Liver (tissue), 9 donors: ENCODE data around the gene EXOC3. TPM values are rescaled to one million over a fixed set of nuclear protein-coding genes. Genes with fewer than 3 reads are reported as not detected.

Experiments
- DNase-seq: peaks from one replicate; pipeline ENCODE4 v3.0.0-alpha.2; 2017; ENCODE audit warnings: low spot score
- H3K27ac ChIP-seq, 2 donors: one replicate each; pipeline ENCODE4 v1.7.0; 2013; ENCODE audit warnings: inconsistent platforms in 2 of 2, low read length in 2 of 2, control low read depth in 1 of 2, low read depth in 1 of 2, mild to moderate bottlenecking in 1 of 2
- H3K27me3 ChIP-seq, 4 donors: one replicate each; pipeline versions ENCODE4 v1.6.1 to v1.7.0; 2013; ENCODE audit warnings: low read length in 3 of 4, inconsistent platforms in 1 of 4, mild to moderate bottlenecking in 1 of 4, moderate library complexity in 1 of 4; ENCODE audit not compliant: control insufficient read depth in 4 of 4, insufficient read depth in 4 of 4
- H3K36me3 ChIP-seq, 4 donors: one replicate each; pipeline versions ENCODE4 v1.6.1 to v1.7.0; 2013; ENCODE audit warnings: low read length in 3 of 4, mild to moderate bottlenecking in 3 of 4, low read depth in 1 of 4, moderate library complexity in 1 of 4; ENCODE audit not compliant: control insufficient read depth in 4 of 4, insufficient read depth in 3 of 4
- H3K4me1 ChIP-seq, 4 donors: one replicate each; pipeline versions ENCODE4 v1.6.1 to v1.7.0; 2013; ENCODE audit warnings: low read length in 3 of 4, mild to moderate bottlenecking in 3 of 4, moderate library complexity in 1 of 4; ENCODE audit not compliant: control insufficient read depth in 4 of 4, insufficient read depth in 4 of 4
- H3K4me3 ChIP-seq, 3 donors: one replicate each; pipeline versions ENCODE4 v1.6.1 to v1.7.0; 2013; ENCODE audit warnings: low read length in 3 of 3, control low read depth in 1 of 3, low read depth in 1 of 3, mild to moderate bottlenecking in 1 of 3
- H3K9ac ChIP-seq, 2 donors: one replicate each; pipeline ENCODE4 v1.7.0; 2013; ENCODE audit warnings: low read length in 2 of 2, mild to moderate bottlenecking in 2 of 2, moderate library complexity in 2 of 2, control low read depth in 1 of 2, low read depth in 1 of 2
- H3K9me3 ChIP-seq, 4 donors: one replicate each; pipeline versions ENCODE4 v1.6.1 to v1.7.0; 2013; ENCODE audit warnings: low read length in 3 of 4; ENCODE audit not compliant: control insufficient read depth in 4 of 4
- CTCF ChIP-seq: fragments of 150-350 bp; IDR thresholded peaks from 2 replicates; pipeline ENCODE4 v1.5.1; 2017; ENCODE audit warnings: improper control_type of control experiment, low read depth, low read length; ENCODE audit not compliant: missing input control
- EGR1 ChIP-seq, 2 donors: IDR thresholded peaks; 2 replicates each; pipeline ENCODE4 v1.6.1; 2016 to 2018; ENCODE audit warnings: antibody characterized with exemption in 2 of 2, low read depth in 2 of 2
- FOXA1 ChIP-seq: IDR thresholded peaks from 2 replicates; pipeline ENCODE4 v1.6.1; 2016; ENCODE audit warnings: antibody characterized with exemption
- FOXA2 ChIP-seq: IDR thresholded peaks from 2 replicates; pipeline ENCODE4 v1.6.1; 2016; ENCODE audit warnings: antibody characterized with exemption
- GABPA ChIP-seq, 2 donors: IDR thresholded peaks in 1 of 2; conservative IDR thresholded peaks in 1 of 2; 2 replicates each; pipeline ENCODE4 v1.6.1; 2016; ENCODE audit warnings: antibody characterized with exemption in 2 of 2, mild to moderate bottlenecking in 1 of 2, moderate library complexity in 1 of 2
- HNF4A ChIP-seq, 2 donors: conservative IDR thresholded peaks; 2 replicates each; pipeline ENCODE4 v1.6.1; 2016; ENCODE audit warnings: antibody characterized with exemption in 2 of 2, mild to moderate bottlenecking in 2 of 2
- HNF4G ChIP-seq: IDR thresholded peaks from 2 replicates; pipeline ENCODE4 v1.6.1; 2016; ENCODE audit warnings: antibody characterized with exemption
- JUND ChIP-seq, 2 donors: IDR thresholded peaks; 2 replicates each; pipeline ENCODE4 v1.6.1; 2016; ENCODE audit warnings: antibody characterized with exemption in 2 of 2
- NR2F2 ChIP-seq: IDR thresholded peaks from 2 replicates; pipeline ENCODE4 v1.6.1; 2016; ENCODE audit warnings: antibody characterized with exemption
- RAD21 ChIP-seq, 2 donors: IDR thresholded peaks; 2 replicates each; pipeline ENCODE4 v1.6.1; 2016; ENCODE audit warnings: antibody characterized with exemption in 2 of 2, mild to moderate bottlenecking in 2 of 2
- RXRA ChIP-seq, 2 donors: IDR thresholded peaks; 2 replicates each; pipeline ENCODE4 v1.6.1; 2017 to 2018; ENCODE audit warnings: antibody characterized with exemption in 2 of 2, mild to moderate bottlenecking in 1 of 2
- SP1 ChIP-seq: IDR thresholded peaks from 2 replicates; pipeline ENCODE4 v1.6.1; 2018; ENCODE audit warnings: antibody characterized with exemption, mild to moderate bottlenecking
- TAF1 ChIP-seq: conservative IDR thresholded peaks from 2 replicates; pipeline ENCODE4 v1.6.1; 2016; ENCODE audit warnings: antibody characterized with exemption, mild to moderate bottlenecking
- YY1 ChIP-seq: IDR thresholded peaks from 2 replicates; pipeline ENCODE4 v1.6.1; 2016; ENCODE audit warnings: antibody characterized with exemption, mild to moderate bottlenecking
- WGBS: extraction: QIAGEN DNeasy Blood & Tissue Kit; methylation state at CpG from one replicate; pipeline ENCODE4 v1.1.7; 2013; 5-methylcytosine and 5-hydroxymethylcytosine counted together
- polyA plus RNA-seq, 2 donors: library from polyadenylated mRNA; stranded (reverse) in 1 of 2; unstranded in 1 of 2; fragments of 200-250 nt in 1 of 2; fragments of >200 nt in 1 of 2; fragmentation: Nextera tagmentation in 1 of 2; extraction: Ambion mirVana in 1 of 2; gene quantifications; one replicate each; pipeline versions ENCODE4 v1.2.1 to v1.2.3, GENCODE V29; 2013 to 2015
- total RNA-seq, 2 donors: library from RNA; depleted of rRNA; stranded (reverse); fragments of >200 nt; gene quantifications; one replicate each; pipeline ENCODE4 v1.2.3, GENCODE V29; 2014
- TF ChIP-seq, protein P1 (sequence below): IDR thresholded peaks from 2 replicates; pipeline ENCODE4 v1.6.1; 2016; ENCODE audit warnings: antibody characterized with exemption
- TF ChIP-seq, protein P2 (sequence below): IDR thresholded peaks from 2 replicates; pipeline ENCODE4 v1.6.1; 2016; ENCODE audit warnings: antibody characterized with exemption
- TF ChIP-seq, protein P3 (sequence below): IDR thresholded peaks from 2 replicates; pipeline ENCODE4 v1.6.1; 2016; ENCODE audit warnings: antibody characterized with exemption
- TF ChIP-seq, protein P4 (sequence below): IDR thresholded peaks from 2 replicates; pipeline ENCODE4 v1.6.1; 2016; ENCODE audit warnings: antibody characterized with exemption, mild to moderate bottlenecking
- donor health status: healthy.
- donor health status: healthy.
- donor health status: healthy.
- donor health status: healthy.
- donor health status: healthy.

Gene EXOC3
- total and polyA plus RNA-seq, 4 donors: 12.4 to 23.9 (median 18.5) TPM

GRCh38 chr5:493758-494157 is 50.8 kb downstream of the EXOC3 start:
- Histone ChIP-seq H3K36me3 (no peaks in the 10 kb centered on the region), H3K9me3 (no peaks in the 10 kb centered on the region), H3K9ac (no peak overlapping the region), H3K4me1 (no peaks in the 10 kb centered on the region), H3K27ac (no peak overlapping the region), H3K27me3 (peaks cover 0 to 3% (median 0%) of the 10 kb centered on the region in 4 donors), H3K4me3 (no peak overlapping the region)
- DNase-seq: no peak
- WGBS: 47% methylated on average over 13 of the region's 13 CpGs
- no peak for TF ChIP-seq RAD21 (IDR thresholded peaks at IDR 0.05)

GRCh38 chr5:494667-495255 is 51.8 kb downstream of the EXOC3 start:
- Histone ChIP-seq H3K27ac (no peak overlapping the region), H3K9me3 (no peaks in the 10 kb centered on the region), H3K36me3 (no peaks in the 10 kb centered on the region), H3K4me1 (no peaks in the 10 kb centered on the region), H3K9ac (no peak overlapping the region), H3K4me3 (no peak overlapping the region), H3K27me3 (peaks cover 0 to 3% (median 0%) of the 10 kb centered on the region in 4 donors)
- DNase-seq: no peak
- 89% methylated on average over 38 of the region's 38 CpGs for WGBS
- TF ChIP-seq HNF4A (conservative IDR thresholded peaks at IDR 0.05) (no peak), YY1 (no peak), EGR1 (IDR thresholded peaks at IDR 0.05; ENCODE audit: low read depth in 2 of 2) (no peak), TAF1 (no peak)
- TF ChIP-seq, protein P1, sequence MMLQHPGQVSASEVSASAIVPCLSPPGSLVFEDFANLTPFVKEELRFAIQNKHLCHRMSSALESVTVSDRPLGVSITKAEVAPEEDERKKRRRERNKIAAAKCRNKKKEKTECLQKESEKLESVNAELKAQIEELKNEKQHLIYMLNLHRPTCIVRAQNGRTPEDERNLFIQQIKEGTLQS: no peak

DNA sequence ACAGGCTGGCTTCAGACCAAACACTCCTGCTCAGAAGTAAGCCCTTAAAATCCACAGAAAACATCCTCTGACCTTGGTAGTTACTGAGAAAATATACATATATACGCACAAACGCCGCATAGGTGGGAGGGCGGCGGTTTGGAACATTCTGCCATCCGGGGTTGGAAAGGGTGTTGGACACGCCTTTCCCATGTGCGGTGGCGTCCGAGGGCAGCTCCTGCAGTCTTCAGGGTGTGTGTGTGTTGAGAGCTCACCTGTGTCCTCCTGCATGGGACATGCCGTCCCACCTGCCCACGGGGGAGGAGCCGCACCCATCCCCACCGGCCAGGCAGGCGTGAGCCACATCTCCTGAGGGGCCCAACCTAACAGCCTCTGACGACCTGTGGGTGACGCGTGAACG is 53.1 kb downstream of the EXOC3 start:
- H3K27me3 ChIP-seq: peaks cover 0 to 3% (median 0%) of the 10 kb centered on the region in 4 donors
- 52% methylated on average over 19 of the region's 19 CpGs for WGBS
- no peak overlapping the region for H3K9ac ChIP-seq
- no peak for TF ChIP-seq RAD21 (IDR thresholded peaks at IDR 0.05)
- no peak for TF ChIP-seq YY1
- no peak for TF ChIP-seq FOXA1
- TF ChIP-seq, protein P2, sequence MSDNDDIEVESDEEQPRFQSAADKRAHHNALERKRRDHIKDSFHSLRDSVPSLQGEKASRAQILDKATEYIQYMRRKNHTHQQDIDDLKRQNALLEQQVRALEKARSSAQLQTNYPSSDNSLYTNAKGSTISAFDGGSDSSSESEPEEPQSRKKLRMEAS: no peak
- no peak for TF ChIP-seq RXRA (IDR thresholded peaks at IDR 0.05)
- TF ChIP-seq FOXA2: no peak
- TF ChIP-seq TAF1: no peak
- no peak for TF ChIP-seq SP1
- TF ChIP-seq JUND (IDR thresholded peaks at IDR 0.05): no peak
- TF ChIP-seq, protein P1: no peak
- TF ChIP-seq, protein P3, sequence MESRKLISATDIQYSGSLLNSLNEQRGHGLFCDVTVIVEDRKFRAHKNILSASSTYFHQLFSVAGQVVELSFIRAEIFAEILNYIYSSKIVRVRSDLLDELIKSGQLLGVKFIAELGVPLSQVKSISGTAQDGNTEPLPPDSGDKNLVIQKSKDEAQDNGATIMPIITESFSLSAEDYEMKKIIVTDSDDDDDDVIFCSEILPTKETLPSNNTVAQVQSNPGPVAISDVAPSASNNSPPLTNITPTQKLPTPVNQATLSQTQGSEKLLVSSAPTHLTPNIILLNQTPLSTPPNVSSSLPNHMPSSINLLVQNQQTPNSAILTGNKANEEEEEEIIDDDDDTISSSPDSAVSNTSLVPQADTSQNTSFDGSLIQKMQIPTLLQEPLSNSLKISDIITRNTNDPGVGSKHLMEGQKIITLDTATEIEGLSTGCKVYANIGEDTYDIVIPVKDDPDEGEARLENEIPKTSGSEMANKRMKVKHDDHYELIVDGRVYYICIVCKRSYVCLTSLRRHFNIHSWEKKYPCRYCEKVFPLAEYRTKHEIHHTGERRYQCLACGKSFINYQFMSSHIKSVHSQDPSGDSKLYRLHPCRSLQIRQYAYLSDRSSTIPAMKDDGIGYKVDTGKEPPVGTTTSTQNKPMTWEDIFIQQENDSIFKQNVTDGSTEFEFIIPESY: no peak
- TF ChIP-seq GABPA (IDR thresholded peaks at IDR 0.05 in 1 of 2, conservative IDR thresholded peaks at IDR 0.05 in 1 of 2): no peak
- no peak for TF ChIP-seq NR2F2
- TF ChIP-seq HNF4A (conservative IDR thresholded peaks at IDR 0.05): no peak
- no peak for TF ChIP-seq CTCF
- TF ChIP-seq HNF4G: no peak
- no peak for TF ChIP-seq EGR1 (IDR thresholded peaks at IDR 0.05; ENCODE audit: low read depth in 2 of 2)
- TF ChIP-seq, protein P4, sequence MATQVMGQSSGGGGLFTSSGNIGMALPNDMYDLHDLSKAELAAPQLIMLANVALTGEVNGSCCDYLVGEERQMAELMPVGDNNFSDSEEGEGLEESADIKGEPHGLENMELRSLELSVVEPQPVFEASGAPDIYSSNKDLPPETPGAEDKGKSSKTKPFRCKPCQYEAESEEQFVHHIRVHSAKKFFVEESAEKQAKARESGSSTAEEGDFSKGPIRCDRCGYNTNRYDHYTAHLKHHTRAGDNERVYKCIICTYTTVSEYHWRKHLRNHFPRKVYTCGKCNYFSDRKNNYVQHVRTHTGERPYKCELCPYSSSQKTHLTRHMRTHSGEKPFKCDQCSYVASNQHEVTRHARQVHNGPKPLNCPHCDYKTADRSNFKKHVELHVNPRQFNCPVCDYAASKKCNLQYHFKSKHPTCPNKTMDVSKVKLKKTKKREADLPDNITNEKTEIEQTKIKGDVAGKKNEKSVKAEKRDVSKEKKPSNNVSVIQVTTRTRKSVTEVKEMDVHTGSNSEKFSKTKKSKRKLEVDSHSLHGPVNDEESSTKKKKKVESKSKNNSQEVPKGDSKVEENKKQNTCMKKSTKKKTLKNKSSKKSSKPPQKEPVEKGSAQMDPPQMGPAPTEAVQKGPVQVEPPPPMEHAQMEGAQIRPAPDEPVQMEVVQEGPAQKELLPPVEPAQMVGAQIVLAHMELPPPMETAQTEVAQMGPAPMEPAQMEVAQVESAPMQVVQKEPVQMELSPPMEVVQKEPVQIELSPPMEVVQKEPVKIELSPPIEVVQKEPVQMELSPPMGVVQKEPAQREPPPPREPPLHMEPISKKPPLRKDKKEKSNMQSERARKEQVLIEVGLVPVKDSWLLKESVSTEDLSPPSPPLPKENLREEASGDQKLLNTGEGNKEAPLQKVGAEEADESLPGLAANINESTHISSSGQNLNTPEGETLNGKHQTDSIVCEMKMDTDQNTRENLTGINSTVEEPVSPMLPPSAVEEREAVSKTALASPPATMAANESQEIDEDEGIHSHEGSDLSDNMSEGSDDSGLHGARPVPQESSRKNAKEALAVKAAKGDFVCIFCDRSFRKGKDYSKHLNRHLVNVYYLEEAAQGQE: no peak
- DNase-seq: no peak
- H3K4me1 ChIP-seq: no peaks in the 10 kb centered on the region
- H3K4me3 ChIP-seq: no peak overlapping the region
- no peak overlapping the region for H3K27ac ChIP-seq
- H3K9me3 ChIP-seq: no peaks in the 10 kb centered on the region
- H3K36me3 ChIP-seq: no peaks in the 10 kb centered on the region
